ENCODE measurements around the gene CR1L. TPM values are rescaled to one million over a fixed set of nuclear protein-coding genes. Genes with fewer than 3 reads are reported as not detected.
"Not testable (repeated sequence)": the region's sequence is repeated elsewhere in the genome, so short reads cannot be mapped to it uniquely, and the experiment has no call there.

CR1L gene
- total and polyA plus RNA-seq, 9 of the 15 experiments (the other 6 are each of a cell fraction or from before 2014, with no cell fraction given) = 10.1 to 74.8 (median 34.3) TPM

GRCh38 chr1:207751463-207751789 lies 106.5 kb downstream of the CR1L start:
- H3K4me3 ChIP-seq = peak overlapping the region; percentile 92
- H3K9me3 ChIP-seq (replicated peaks; ENCODE audit: control insufficient read depth, insufficient read depth, low read depth, low read length); in situ Hi-C loops (cut with MboI); FAIRE-seq; DNase-seq (ENCODE audit: extremely low read depth in 1 of 4, low spot score in 3 of 4); H3K27me3 ChIP-seq (ENCODE audit: control insufficient read depth in 2 of 2, insufficient read depth in 2 of 2, low read length in 2 of 2); CTCF ChIA-PET (ENCODE audit: low intra/inter-chr PET ratio); H3K9me1 ChIP-seq (ENCODE audit: control insufficient read depth, insufficient read depth, low read length): not testable (repeated sequence)
- WGBS (ENCODE audit: insufficient coverage, low coverage, missing lambda C conversion rate) = under 1% methylated on average over 7 of the region's 7 CpGs
- ATAC-seq = peak; percentile 2
- peak overlapping the region; percentile 95 for H3K4me2 ChIP-seq (ENCODE audit: insufficient read depth, low read length)
- peaks cover 15% of the 10 kb centered on the region; the same call in 2 of the 3 replicates for H3K36me3 ChIP-seq (ENCODE audit: control insufficient read depth, insufficient read depth, low read length)
- peaks cover 86% of the 10 kb centered on the region for H3K79me2 ChIP-seq (ENCODE audit: control insufficient read depth, insufficient read depth, low read length)
- peaks cover 33% of the 10 kb centered on the region; the same call in 1 of the 2 replicates for H4K20me1 ChIP-seq (replicated peaks; ENCODE audit: control insufficient read depth, insufficient read depth, low read length)
- POLR2A ChIA-PET = interaction anchor here (2.0 kb wide), 1 partner anchor 12 kb away, joined by 13 read pairs; no protein-coding TSS in a partner anchor
- intact Hi-C loops (cut with micrococcal nuclease) = loop anchor here (5.0 kb wide), 1 partner anchor 104 kb away; the partner anchor contains the start of gene CR1L
- H2AFZ ChIP-seq (ENCODE audit: low read depth, low read length) = peak overlapping the region; percentile 79
- H3K9ac ChIP-seq (ENCODE audit: insufficient read depth in 1 of 2, low read depth in 2 of 2, low read length in 2 of 2) = peak overlapping the region; percentile 83 to 99
- BruUV-seq (replicated peaks) = TSS peak; percentile 92
- peaks cover 33 to 62% of the 10 kb centered on the region in 2 experiments for H3K4me1 ChIP-seq (replicated peaks in 1 of 2; ENCODE audit: control insufficient read depth in 2 of 2, insufficient read depth in 2 of 2, low read length in 2 of 2)
- peak overlapping the region; percentile 80 for H3K27ac ChIP-seq (ENCODE audit: extremely low read depth, low read depth, low read length)
- TF ChIP-seq BRD4 (IDR thresholded peaks at IDR 0.05) (0 out of 2 replicates have a peak, but pooled peaks have one; percentile 14), ELK3 (CRISPR knock-in tag; IDR thresholded peaks at IDR 0.05) (peak; percentile 14; the same call in 1 of the 2 replicates), ZNF586 (CRISPR knock-in tag; conservative IDR thresholded peaks at IDR 0.05) (0 out of 2 replicates have a peak, but pooled peaks have one; percentile 49), ZNF707 (CRISPR knock-in tag; conservative IDR thresholded peaks at IDR 0.05) (0 out of 2 replicates have a peak, but pooled peaks have one; percentile 37), TEAD1 (CRISPR knock-in tag; IDR thresholded peaks at IDR 0.05) (0 out of 4 replicates have a peak, but pooled peaks of 1 of the 2 experiments have one; percentile 12), E2F3 (CRISPR knock-in tag; IDR thresholded peaks at IDR 0.05) (0 out of 2 replicates have a peak, but pooled peaks have one; percentile 75), SRF (CRISPR knock-in tag; IDR thresholded peaks at IDR 0.05) (peak in 1 of 2 experiments; percentile 35; a peak in 1 of 4 replicates), ZNF75A (CRISPR knock-in tag; IDR thresholded peaks at IDR 0.05) (peak; percentile 75), TRIM24 (IDR thresholded peaks at IDR 0.05) (0 out of 4 replicates have a peak, but pooled peaks of 1 of the 2 experiments have one; percentile 7), GMEB1 (CRISPR knock-in tag; IDR thresholded peaks at IDR 0.05) (0 out of 2 replicates have a peak, but pooled peaks have one; percentile 27)
- TF ChIP-seq, protein P1, sequence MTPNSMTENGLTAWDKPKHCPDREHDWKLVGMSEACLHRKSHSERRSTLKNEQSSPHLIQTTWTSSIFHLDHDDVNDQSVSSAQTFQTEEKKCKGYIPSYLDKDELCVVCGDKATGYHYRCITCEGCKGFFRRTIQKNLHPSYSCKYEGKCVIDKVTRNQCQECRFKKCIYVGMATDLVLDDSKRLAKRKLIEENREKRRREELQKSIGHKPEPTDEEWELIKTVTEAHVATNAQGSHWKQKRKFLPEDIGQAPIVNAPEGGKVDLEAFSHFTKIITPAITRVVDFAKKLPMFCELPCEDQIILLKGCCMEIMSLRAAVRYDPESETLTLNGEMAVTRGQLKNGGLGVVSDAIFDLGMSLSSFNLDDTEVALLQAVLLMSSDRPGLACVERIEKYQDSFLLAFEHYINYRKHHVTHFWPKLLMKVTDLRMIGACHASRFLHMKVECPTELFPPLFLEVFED (CRISPR knock-in tag; conservative IDR thresholded peaks at IDR 0.05) = peak; percentile 53; the same call in 1 of the 2 replicates
- TF ChIP-seq, protein P2, sequence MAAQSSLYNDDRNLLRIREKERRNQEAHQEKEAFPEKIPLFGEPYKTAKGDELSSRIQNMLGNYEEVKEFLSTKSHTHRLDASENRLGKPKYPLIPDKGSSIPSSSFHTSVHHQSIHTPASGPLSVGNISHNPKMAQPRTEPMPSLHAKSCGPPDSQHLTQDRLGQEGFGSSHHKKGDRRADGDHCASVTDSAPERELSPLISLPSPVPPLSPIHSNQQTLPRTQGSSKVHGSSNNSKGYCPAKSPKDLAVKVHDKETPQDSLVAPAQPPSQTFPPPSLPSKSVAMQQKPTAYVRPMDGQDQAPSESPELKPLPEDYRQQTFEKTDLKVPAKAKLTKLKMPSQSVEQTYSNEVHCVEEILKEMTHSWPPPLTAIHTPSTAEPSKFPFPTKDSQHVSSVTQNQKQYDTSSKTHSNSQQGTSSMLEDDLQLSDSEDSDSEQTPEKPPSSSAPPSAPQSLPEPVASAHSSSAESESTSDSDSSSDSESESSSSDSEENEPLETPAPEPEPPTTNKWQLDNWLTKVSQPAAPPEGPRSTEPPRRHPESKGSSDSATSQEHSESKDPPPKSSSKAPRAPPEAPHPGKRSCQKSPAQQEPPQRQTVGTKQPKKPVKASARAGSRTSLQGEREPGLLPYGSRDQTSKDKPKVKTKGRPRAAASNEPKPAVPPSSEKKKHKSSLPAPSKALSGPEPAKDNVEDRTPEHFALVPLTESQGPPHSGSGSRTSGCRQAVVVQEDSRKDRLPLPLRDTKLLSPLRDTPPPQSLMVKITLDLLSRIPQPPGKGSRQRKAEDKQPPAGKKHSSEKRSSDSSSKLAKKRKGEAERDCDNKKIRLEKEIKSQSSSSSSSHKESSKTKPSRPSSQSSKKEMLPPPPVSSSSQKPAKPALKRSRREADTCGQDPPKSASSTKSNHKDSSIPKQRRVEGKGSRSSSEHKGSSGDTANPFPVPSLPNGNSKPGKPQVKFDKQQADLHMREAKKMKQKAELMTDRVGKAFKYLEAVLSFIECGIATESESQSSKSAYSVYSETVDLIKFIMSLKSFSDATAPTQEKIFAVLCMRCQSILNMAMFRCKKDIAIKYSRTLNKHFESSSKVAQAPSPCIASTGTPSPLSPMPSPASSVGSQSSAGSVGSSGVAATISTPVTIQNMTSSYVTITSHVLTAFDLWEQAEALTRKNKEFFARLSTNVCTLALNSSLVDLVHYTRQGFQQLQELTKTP (IDR thresholded peaks at IDR 0.05; ENCODE audit: low read depth in 1 of 2, partially characterized antibody in 2 of 2) = peak; percentile 21 to 23

Measured in K562 (cell line).